Keratinocyte (primary cell): ENCODE data around the gene TPM4.

Experiments used
- EZH2 ChIP-seq: IDR thresholded peaks from one replicate; pipeline ENCODE4 v1.6.1; 2012; ENCODE audit warnings: inconsistent platforms, mild to moderate bottlenecking, low read length, moderate library complexity
- TF ChIP-seq, protein P1 (sequence below), 3 experiments: IDR thresholded peaks in 1 of 3; conservative IDR thresholded peaks in 1 of 3; optimal IDR thresholded peaks in 1 of 3; 2 replicates in 2 of 3; 3 replicates in 1 of 3; pipeline versions ENCODE3 to v1.5.1; 2011; ENCODE audit warnings: low read length in 3 of 3, mild to moderate bottlenecking in 3 of 3, moderate library complexity in 2 of 3, control low read depth in 1 of 3, inconsistent platforms in 1 of 3; ENCODE audit not compliant: insufficient read depth in 2 of 3; ENCODE audit errors: extremely low read depth in 1 of 3

DNA sequence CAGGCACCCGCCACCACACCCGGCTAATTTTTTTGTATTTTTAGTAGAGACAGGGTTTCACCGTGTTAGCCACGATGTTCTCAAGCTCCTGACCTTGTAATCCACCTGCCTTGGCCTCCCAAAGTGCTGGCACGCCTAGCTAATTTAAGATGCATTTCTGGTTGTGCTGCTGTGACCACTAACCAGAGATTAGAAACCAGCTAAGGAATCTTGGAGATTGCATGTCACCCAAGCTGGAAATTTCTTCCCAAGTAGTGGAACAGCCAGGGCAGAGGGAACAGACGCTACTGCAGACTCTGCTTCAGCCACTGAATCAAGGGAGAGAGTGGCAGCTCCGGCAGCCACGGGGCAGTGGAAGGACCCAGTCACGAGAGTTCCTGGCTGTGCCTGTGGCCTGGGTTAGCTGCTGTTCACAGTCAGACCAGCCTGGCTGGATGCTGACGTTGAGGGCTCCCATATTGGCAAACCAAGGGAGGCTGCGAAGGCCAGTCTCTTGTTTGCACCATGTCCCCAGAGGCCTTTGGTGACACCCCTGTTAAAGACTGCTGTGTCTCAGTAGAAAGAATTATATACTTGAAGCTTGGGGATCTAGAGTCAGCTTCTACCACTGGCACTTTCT lies 7.9 kb downstream of the TPM4 start:
- TF ChIP-seq, protein P1, sequence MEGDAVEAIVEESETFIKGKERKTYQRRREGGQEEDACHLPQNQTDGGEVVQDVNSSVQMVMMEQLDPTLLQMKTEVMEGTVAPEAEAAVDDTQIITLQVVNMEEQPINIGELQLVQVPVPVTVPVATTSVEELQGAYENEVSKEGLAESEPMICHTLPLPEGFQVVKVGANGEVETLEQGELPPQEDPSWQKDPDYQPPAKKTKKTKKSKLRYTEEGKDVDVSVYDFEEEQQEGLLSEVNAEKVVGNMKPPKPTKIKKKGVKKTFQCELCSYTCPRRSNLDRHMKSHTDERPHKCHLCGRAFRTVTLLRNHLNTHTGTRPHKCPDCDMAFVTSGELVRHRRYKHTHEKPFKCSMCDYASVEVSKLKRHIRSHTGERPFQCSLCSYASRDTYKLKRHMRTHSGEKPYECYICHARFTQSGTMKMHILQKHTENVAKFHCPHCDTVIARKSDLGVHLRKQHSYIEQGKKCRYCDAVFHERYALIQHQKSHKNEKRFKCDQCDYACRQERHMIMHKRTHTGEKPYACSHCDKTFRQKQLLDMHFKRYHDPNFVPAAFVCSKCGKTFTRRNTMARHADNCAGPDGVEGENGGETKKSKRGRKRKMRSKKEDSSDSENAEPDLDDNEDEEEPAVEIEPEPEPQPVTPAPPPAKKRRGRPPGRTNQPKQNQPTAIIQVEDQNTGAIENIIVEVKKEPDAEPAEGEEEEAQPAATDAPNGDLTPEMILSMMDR (optimal IDR thresholded peaks at IDR 0.05 in 1 of 3, IDR thresholded peaks at IDR 0.05 in 1 of 3, conservative IDR thresholded peaks at IDR 0.05 in 1 of 3; ENCODE audit: extremely low read depth in 1 of 3, insufficient read depth in 2 of 3, low read length in 3 of 3), result no peak
- TF ChIP-seq EZH2, result no peak
